ENCODE results near the gene RARB.

The RARB gene

DNA sequence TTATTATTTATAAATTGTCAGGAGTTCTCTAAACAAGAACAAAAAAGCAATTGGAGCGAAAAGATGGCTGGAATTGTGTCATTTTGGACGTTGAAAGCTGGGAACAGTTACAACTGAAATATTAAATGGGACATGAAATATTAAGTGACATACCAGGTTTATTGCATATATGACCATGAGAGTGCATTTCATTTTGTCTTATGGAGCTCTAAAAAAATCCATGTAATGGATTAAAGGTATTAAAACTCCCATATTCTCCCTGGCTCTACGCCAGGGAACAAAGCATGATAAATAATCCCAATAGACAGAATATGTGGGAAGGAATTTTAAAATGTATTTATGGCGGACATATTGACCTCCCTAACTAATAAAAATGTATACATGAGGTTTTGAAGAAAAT lies 17.7 kb downstream of the RARB start:
- no peak overlapping the region for H3K4me3 ChIP-seq (replicated peaks; ENCODE audit: low read depth, low read length)
- TF ChIP-seq, protein P1, sequence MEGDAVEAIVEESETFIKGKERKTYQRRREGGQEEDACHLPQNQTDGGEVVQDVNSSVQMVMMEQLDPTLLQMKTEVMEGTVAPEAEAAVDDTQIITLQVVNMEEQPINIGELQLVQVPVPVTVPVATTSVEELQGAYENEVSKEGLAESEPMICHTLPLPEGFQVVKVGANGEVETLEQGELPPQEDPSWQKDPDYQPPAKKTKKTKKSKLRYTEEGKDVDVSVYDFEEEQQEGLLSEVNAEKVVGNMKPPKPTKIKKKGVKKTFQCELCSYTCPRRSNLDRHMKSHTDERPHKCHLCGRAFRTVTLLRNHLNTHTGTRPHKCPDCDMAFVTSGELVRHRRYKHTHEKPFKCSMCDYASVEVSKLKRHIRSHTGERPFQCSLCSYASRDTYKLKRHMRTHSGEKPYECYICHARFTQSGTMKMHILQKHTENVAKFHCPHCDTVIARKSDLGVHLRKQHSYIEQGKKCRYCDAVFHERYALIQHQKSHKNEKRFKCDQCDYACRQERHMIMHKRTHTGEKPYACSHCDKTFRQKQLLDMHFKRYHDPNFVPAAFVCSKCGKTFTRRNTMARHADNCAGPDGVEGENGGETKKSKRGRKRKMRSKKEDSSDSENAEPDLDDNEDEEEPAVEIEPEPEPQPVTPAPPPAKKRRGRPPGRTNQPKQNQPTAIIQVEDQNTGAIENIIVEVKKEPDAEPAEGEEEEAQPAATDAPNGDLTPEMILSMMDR (IDR thresholded peaks at IDR 0.05; ENCODE audit: low read length, missing control alignments), result no peak
- DNase-seq (ENCODE audit: low read depth), result no peak

DNA sequence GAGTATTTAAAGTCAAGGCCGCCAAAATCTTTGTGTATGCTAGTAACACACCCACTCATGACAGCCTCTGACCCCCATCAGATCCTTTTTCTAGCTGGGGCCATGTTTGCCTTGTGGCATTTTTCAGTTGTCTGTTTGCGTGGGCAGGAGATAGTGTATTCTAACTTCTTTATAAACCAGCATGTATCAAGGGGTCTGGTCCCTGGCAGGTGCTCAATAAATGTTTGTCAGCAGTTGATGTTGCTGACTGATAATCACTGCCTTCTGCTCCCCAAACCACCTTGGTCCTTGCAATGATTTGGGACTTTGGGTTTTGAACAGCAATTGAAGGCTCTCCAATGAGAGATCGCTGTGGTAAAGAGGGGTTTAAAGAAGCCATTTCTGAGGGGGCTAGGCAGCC lies 19.2 kb downstream of the RARB start:
- no peak overlapping the region for H3K4me3 ChIP-seq (replicated peaks; ENCODE audit: low read depth, low read length)
- no peak for DNase-seq (ENCODE audit: low read depth)
- TF ChIP-seq, protein P1 (IDR thresholded peaks at IDR 0.05; ENCODE audit: low read length, missing control alignments), result no peak

DNA sequence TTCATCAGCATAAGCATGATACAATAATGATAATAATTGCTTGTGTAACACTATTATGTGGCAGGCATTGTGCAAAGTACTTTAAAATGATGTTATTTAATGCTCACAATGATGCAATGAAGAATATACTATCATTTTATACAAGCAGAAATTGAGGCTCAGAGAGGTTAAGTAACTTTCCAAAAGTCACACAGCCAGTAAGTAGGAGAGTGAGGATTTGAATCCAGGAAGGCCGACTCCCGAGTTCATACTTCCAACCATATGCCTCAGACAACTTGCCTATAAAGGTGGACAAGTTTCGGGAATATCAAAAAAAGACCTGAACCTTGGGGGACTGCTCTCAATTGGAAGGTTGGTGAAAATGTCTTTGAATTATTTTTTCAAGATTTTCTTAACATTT lies 19.9 kb downstream of the RARB start:
- no peak for DNase-seq (ENCODE audit: low read depth)

DNA sequence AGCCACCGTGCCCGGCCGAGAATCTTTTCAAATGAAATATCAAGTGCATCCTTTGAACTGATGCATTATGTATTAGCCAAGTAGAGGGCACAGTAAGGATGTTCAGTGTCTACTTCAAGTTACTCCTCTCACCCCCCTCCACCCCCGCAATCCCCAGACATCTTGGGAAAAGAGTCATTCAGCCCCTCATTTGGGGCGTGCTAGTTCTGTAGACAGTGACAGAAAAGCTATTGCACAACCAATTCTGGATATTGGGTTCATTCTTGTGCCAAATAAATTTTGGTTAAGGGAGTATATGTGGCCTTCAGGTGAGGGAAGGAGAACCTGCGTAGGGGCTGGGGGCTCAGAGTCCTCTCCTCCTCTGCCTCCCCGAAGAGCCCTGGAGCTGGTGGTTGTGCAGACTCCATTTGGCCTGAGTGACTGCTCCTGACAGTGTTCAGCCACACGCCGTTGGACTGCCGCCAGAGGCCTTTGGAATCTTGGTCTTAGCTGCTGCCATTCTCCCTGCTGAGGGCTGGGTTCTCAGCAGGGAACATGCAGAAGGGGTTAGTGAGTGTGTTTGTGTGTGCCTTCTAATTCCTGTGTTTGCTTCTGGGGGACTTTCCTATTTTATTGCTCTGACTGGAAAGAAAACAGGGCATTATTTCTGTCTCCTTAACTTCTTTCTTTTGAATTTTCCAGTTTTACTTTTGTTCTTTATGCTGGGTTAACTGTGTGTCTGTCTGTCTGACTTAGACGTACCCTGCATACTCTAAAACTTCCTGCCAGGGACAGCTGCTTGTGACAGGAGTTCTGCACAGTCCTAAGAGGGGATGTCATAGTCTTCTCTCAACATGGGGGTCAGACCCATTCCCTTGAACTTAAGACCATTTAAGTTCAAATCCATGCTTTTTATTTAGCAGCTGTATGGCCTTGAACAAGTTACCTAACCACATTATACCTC lies 21.0 kb downstream of the RARB start:
- TF ChIP-seq, protein P1 (IDR thresholded peaks at IDR 0.05; ENCODE audit: low read length, missing control alignments), result no peak
- DNase-seq (ENCODE audit: low read depth), result peak; percentile 79
- H3K4me3 ChIP-seq (replicated peaks; ENCODE audit: low read depth, low read length), result no peak overlapping the region

More for the DNA sequence above, 19.9 kb downstream of the RARB start:
- H3K4me3 ChIP-seq (replicated peaks; ENCODE audit: low read depth, low read length), result no peak overlapping the region
- TF ChIP-seq, protein P1 (IDR thresholded peaks at IDR 0.05; ENCODE audit: low read length, missing control alignments), result no peak

DNA sequence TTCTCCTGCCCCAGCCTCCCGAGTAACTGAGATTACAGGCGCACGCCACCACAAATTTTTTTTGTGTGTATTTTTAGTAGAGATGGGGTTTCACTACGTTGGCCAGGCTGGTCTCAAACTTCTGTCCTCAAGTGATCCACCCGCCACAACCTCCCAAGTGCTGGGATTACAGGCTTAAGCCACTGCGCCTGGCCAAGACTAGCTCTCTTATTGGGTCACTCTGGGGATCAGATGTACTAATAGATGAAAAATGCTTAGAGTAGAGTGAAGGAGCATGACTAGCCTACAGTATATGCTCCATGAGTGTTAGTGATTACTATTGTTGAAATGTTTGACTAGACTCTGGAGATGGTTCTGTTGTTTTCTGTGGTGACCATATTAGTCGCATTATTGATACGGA lies 21.8 kb downstream of the RARB start:
- TF ChIP-seq, protein P1 (IDR thresholded peaks at IDR 0.05; ENCODE audit: low read length, missing control alignments), result no peak
- no peak overlapping the region for H3K4me3 ChIP-seq (replicated peaks; ENCODE audit: low read depth, low read length)
- no peak for DNase-seq (ENCODE audit: low read depth)

DNA sequence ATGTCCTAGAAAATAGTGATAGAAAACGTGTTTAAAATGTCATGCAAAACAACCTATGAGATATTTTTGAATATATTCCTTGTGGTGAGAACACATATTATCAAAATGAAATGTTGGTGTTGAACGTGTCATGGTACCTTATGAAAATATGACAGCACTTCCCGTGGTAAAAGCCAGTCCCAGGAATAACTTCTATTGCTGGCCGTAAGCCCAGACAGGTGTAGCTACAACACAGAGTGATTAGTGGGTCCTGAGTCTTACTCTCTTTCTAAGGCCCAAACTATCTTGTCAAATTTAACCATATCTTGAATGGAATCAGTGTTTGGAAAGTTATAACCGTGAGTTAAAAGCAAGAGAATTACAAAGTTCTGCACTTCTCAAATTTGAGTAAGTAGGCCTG lies 24.1 kb downstream of the RARB start:
- TF ChIP-seq, protein P1 (IDR thresholded peaks at IDR 0.05; ENCODE audit: low read length, missing control alignments), result no peak
- no peak for DNase-seq (ENCODE audit: low read depth)
- H3K4me3 ChIP-seq (replicated peaks; ENCODE audit: low read depth, low read length), result no peak overlapping the region

DNA sequence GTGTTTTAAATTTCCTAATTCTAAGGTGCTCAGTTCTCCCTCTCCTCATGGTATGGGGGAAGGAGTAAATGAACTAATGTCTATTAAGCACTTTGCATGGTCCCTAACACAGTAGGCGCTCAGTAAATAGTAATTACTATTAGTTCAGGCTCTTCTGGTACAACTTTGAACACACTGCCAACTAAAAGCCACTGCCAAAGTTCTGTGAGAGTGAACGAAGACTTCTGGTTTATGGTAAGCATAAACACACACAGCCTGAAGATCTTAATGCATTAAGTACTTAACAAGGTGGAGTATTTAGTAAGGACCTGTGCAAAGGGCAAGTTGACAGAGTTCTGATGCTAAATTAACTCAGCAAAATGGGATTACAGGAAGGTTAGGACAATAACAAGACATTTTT lies 24.7 kb downstream of the RARB start:
- no peak overlapping the region for H3K4me3 ChIP-seq (replicated peaks; ENCODE audit: low read depth, low read length)
- TF ChIP-seq, protein P1 (IDR thresholded peaks at IDR 0.05; ENCODE audit: low read length, missing control alignments), result no peak
- DNase-seq (ENCODE audit: low read depth), result no peak
